ENCODE measurements around the gene NCBP2.

NCBP2 gene

GRCh38 chr3:196938576-196938975 lies 3.8 kb downstream of the NCBP2 start:
- DNase-seq (ENCODE audit: low read depth) = no peak

- no peak for DNase-seq (ENCODE audit: low read depth)
Observed at GRCh38 chr3:196938124-196938523, 4.2 kb downstream of the NCBP2 start.

GRCh38 chr3:196936288-196936687 lies 6.0 kb downstream of the NCBP2 start:
- no peak for DNase-seq (ENCODE audit: low read depth)

- DNase-seq (ENCODE audit: low read depth) = no peak
Observed at GRCh38 chr3:196932600-196932999, 9.7 kb downstream of the NCBP2 start.

- no peak for DNase-seq (ENCODE audit: low read depth)
Observed at GRCh38 chr3:196931828-196932587, 10.3 kb downstream of the NCBP2 start.

GRCh38 chr3:196931157-196931556 lies 11.2 kb downstream of the NCBP2 start:
- DNase-seq (ENCODE audit: low read depth) = no peak

GRCh38 chr3:196927571-196928453 lies 14.5 kb downstream of the NCBP2 start:
- DNase-seq (ENCODE audit: low read depth) = no peak

- DNase-seq (ENCODE audit: low read depth) = no peak
Observed at GRCh38 chr3:196920733-196921132, 21.6 kb downstream of the NCBP2 start.

- DNase-seq (ENCODE audit: low read depth) = no peak
Observed at GRCh38 chr3:196918968-196919367, 23.4 kb downstream of the NCBP2 start.

GRCh38 chr3:196916995-196917394 lies 25.3 kb downstream of the NCBP2 start:
- no peak for DNase-seq (ENCODE audit: low read depth)

- no peak for DNase-seq (ENCODE audit: low read depth)
Observed at GRCh38 chr3:196916221-196916620, 26.1 kb downstream of the NCBP2 start.

- DNase-seq (ENCODE audit: low read depth) = no peak
Observed at GRCh38 chr3:196915375-196915774, 27.0 kb downstream of the NCBP2 start.

- DNase-seq (ENCODE audit: low read depth) = no peak
Observed at GRCh38 chr3:196914866-196915265, 27.5 kb downstream of the NCBP2 start.

GRCh38 chr3:196903740-196904139 lies 38.6 kb downstream of the NCBP2 start:
- DNase-seq (ENCODE audit: low read depth) = no peak

- DNase-seq (ENCODE audit: low read depth) = no peak
Observed at GRCh38 chr3:196902296-196902695, 40.0 kb downstream of the NCBP2 start.

GRCh38 chr3:196901768-196902167 lies 40.6 kb downstream of the NCBP2 start:
- no peak for DNase-seq (ENCODE audit: low read depth)

GRCh38 chr3:196896229-196896628 lies 46.1 kb downstream of the NCBP2 start:
- DNase-seq (ENCODE audit: low read depth) = no peak

GRCh38 chr3:196894557-196895295 lies 47.6 kb downstream of the NCBP2 start:
- DNase-seq (ENCODE audit: low read depth) = no peak

GRCh38 chr3:196889844-196890708 lies 52.3 kb downstream of the NCBP2 start:
- no peak for DNase-seq (ENCODE audit: low read depth)

- DNase-seq (ENCODE audit: low read depth) = no peak
Observed at GRCh38 chr3:196886144-196886543, 56.2 kb downstream of the NCBP2 start.

Measured in HS-5 (cell line).